ENCODE measurements around the gene PTP4A1. TPM values are rescaled to one million over a fixed set of nuclear protein-coding genes. Genes with fewer than 3 reads are reported as not detected.
"Not testable (repeated sequence)": the region's sequence is repeated elsewhere in the genome, so short reads cannot be mapped to it uniquely, and the experiment has no call there.

PTP4A1 gene
- total RNA-seq (2021; ENCODE audit: unreplicated experiment): 71.0 TPM
- 29.3 TPM for polyA plus RNA-seq (2012; ENCODE audit: insufficient read length)
- Bru-seq, nascent RNA: percentile 18 among the genes with signal in this experiment
- percentile 17 among the genes with signal in this experiment for BruChase-seq, experiment 1, labeled RNA remaining after a 2-hour chase
- percentile 16 among the genes with signal in this experiment for BruChase-seq, experiment 2, labeled RNA remaining after a 6-hour chase
- long read RNA-seq, transcript PTP4A1-203 (5 exons, 2,203 nt): major isoform, 9 of 13 reads
- long read RNA-seq, partial matches to known transcripts: 1 of 13 reads
- long read RNA-seq, other reads (novel, unspliced or antisense): 3 of 13 reads

DNA sequence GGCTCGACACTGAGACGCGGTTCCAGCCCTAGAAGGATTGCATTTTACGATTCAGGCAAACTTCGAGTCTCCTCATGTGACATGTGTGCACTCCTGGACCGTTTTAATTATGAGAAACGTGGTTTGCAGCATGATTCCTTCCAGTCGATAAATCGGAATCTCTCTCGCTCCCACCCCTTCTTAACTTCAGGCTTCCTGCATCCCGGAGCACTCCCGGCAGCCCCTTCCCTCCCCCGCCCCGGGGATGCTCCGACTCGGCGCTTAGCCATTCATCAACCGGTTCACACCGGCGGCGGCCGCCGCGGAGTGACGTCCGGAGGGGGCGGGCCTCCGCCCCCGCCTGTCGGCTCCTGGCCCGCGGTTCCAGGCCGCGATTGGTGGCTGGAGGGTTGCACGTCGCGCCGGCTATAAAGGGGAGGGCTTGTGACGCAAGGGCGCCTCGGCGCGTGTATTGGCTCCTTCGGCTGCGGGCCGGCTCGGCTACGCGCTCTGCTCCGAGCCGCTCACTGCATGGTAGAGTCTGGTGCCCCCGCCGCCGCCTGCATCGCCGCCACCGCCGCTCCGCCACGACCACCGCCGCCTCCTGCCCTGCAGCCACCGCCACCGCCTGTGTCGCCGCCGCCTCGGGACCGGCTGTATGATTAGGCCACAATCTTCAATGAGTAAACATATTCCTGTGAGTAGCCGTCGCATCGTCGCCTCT, at the start of gene PTP4A1, which contains the start of gene LOC128125822:
Gene PTP4A1 (plus strand): TSS at position 437 of the 703 bp plus-strand sequence. CDS start 4,401 bp downstream, outside the sequence.
Gene LOC128125822 (plus strand): TSS at position 437 of the 703 bp plus-strand sequence.
- H3K36me3 ChIP-seq (ENCODE audit: control insufficient read depth, insufficient read depth, low read length): peaks cover 10% of the 10 kb centered on the region
- H3K4me3 ChIP-seq (ENCODE audit: low read depth in 2 of 2, low read length in 2 of 2): peak within 1 kb of the TSS; percentile 82 to 85
- peaks cover 22% of the 10 kb centered on the region for H3K4me1 ChIP-seq (ENCODE audit: control insufficient read depth, insufficient read depth, low read length)
- ChIA-PET CTCF (no interaction called here), POLR2A (no interaction called here)
- H3K9me3 ChIP-seq (ENCODE audit: control insufficient read depth, insufficient read depth, low read depth, low read length): no peaks in the 10 kb centered on the region
- BruUV-seq (replicated peaks): no TSS peak
- no peaks in the 10 kb centered on the region; the same call in 1 of the 2 replicates for H3K27me3 ChIP-seq (ENCODE audit: control insufficient read depth, insufficient read depth, low read length)
- peak; percentile 97 for ATAC-seq
- TF ChIP-seq POLR2AphosphoS5 (IDR thresholded peaks at IDR 0.05; ENCODE audit: low read depth, low read length) (peak; percentile 50; the same call in 1 of the 2 replicates), SIN3A (IDR thresholded peaks at IDR 0.05; ENCODE audit: borderline replicate concordance, insufficient read depth, low read depth, low read length) (0 out of 2 replicates have a peak, but pooled peaks have one; percentile 36), TCF7L2 (IDR thresholded peaks at IDR 0.05; ENCODE audit: low read depth, low read length) (0 out of 2 replicates have a peak, but pooled peaks have one; percentile 30)
- TF ChIP-seq, protein P1, sequence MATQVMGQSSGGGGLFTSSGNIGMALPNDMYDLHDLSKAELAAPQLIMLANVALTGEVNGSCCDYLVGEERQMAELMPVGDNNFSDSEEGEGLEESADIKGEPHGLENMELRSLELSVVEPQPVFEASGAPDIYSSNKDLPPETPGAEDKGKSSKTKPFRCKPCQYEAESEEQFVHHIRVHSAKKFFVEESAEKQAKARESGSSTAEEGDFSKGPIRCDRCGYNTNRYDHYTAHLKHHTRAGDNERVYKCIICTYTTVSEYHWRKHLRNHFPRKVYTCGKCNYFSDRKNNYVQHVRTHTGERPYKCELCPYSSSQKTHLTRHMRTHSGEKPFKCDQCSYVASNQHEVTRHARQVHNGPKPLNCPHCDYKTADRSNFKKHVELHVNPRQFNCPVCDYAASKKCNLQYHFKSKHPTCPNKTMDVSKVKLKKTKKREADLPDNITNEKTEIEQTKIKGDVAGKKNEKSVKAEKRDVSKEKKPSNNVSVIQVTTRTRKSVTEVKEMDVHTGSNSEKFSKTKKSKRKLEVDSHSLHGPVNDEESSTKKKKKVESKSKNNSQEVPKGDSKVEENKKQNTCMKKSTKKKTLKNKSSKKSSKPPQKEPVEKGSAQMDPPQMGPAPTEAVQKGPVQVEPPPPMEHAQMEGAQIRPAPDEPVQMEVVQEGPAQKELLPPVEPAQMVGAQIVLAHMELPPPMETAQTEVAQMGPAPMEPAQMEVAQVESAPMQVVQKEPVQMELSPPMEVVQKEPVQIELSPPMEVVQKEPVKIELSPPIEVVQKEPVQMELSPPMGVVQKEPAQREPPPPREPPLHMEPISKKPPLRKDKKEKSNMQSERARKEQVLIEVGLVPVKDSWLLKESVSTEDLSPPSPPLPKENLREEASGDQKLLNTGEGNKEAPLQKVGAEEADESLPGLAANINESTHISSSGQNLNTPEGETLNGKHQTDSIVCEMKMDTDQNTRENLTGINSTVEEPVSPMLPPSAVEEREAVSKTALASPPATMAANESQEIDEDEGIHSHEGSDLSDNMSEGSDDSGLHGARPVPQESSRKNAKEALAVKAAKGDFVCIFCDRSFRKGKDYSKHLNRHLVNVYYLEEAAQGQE (IDR thresholded peaks at IDR 0.05; ENCODE audit: insufficient read depth in 1 of 2, low read depth in 2 of 2, low read length in 1 of 2): no peak
- TF ChIP-seq, protein P2, sequence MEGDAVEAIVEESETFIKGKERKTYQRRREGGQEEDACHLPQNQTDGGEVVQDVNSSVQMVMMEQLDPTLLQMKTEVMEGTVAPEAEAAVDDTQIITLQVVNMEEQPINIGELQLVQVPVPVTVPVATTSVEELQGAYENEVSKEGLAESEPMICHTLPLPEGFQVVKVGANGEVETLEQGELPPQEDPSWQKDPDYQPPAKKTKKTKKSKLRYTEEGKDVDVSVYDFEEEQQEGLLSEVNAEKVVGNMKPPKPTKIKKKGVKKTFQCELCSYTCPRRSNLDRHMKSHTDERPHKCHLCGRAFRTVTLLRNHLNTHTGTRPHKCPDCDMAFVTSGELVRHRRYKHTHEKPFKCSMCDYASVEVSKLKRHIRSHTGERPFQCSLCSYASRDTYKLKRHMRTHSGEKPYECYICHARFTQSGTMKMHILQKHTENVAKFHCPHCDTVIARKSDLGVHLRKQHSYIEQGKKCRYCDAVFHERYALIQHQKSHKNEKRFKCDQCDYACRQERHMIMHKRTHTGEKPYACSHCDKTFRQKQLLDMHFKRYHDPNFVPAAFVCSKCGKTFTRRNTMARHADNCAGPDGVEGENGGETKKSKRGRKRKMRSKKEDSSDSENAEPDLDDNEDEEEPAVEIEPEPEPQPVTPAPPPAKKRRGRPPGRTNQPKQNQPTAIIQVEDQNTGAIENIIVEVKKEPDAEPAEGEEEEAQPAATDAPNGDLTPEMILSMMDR (IDR thresholded peaks at IDR 0.05): no peak
- DNase-seq (ENCODE audit: low read depth, low spot score): peak; percentile 85
- in situ Hi-C loops (cut with HindIII; ENCODE audit: low pct_unique_long_range_greater_than_20kb, low sequenced_read_pairs) (loop anchor here (5.0 kb wide), 1 partner anchor 45 kb away; no protein-coding TSS in a partner anchor), intact Hi-C loops (cut with micrococcal nuclease; ENCODE audit: unreplicated experiment) (loop anchor here (5.0 kb wide), 1 partner anchor 220 kb away; no protein-coding TSS in a partner anchor)
- peak within 1 kb of the TSS; percentile 98 for H3K27ac ChIP-seq (ENCODE audit: low read length)

DNA sequence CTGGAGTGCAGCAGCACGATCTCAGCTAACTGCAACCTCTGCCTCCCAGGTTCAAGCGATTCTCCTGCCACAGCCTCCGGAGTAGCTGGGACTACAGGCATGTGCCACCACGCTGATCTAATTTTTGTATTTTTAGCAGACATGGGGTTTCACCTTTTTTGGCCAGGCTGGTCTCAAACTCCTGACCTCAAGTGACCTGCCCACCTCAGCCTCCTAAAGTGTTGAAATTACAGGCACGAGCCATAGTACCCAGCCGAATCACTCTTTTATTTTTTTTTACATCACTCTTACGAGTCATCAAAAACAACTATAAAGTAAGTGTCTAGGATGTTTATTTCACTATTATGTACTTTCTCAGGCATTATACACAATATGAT, 49.4 kb upstream of the PTP4A1 start:
- H3K4me3 ChIP-seq (ENCODE audit: low read depth in 2 of 2, low read length in 2 of 2); in situ Hi-C loops (cut with HindIII; ENCODE audit: low pct_unique_long_range_greater_than_20kb, low sequenced_read_pairs); H3K36me3 ChIP-seq (ENCODE audit: control insufficient read depth, insufficient read depth, low read length); BruUV-seq (replicated peaks); CTCF ChIA-PET; ATAC-seq; H3K27me3 ChIP-seq (ENCODE audit: control insufficient read depth, insufficient read depth, low read length); H3K9me3 ChIP-seq (ENCODE audit: control insufficient read depth, insufficient read depth, low read depth, low read length); H3K27ac ChIP-seq (ENCODE audit: low read length); H3K4me1 ChIP-seq (ENCODE audit: control insufficient read depth, insufficient read depth, low read length); DNase-seq (ENCODE audit: low read depth, low spot score); intact Hi-C loops (cut with micrococcal nuclease; ENCODE audit: unreplicated experiment): not testable (repeated sequence)
- POLR2A ChIA-PET: interaction anchor here (0.7 kb wide), 1 partner anchor 72 kb away, joined by 3 read pairs; no protein-coding TSS in a partner anchor

Measured in Panc1 (cell line).